ENCODE data around the gene ARHGAP42. TPM values are rescaled to one million over a fixed set of nuclear protein-coding genes. Genes with fewer than 3 reads are reported as not detected.

Gene ARHGAP42
- total RNA-seq, 2 donors from 2014 or later, result 5.6 to 13.8 TPM

GRCh38 chr11:101014600-101015285 is 327.7 kb downstream of the ARHGAP42 start:
- TF ChIP-seq CTCF (IDR thresholded peaks at IDR 0.05), result no peak
- ATAC-seq (ENCODE audit: insufficient number of reproducible peaks, low FRiP score, low read depth), result no peak
- Histone ChIP-seq H3K4me3 (no peak overlapping the region), H3K9me3 (no peaks in the 10 kb centered on the region), H3K27ac (no peak overlapping the region), H3K4me1 (ENCODE audit: control insufficient read depth in 1 of 2, low read depth in 2 of 2) (peaks cover 0 to 16% of the 10 kb centered on the region in 2 donors), H3K36me3 (no peaks in the 10 kb centered on the region), H3K27me3 (replicated peaks; ENCODE audit: insufficient read depth) (no peaks in the 10 kb centered on the region)
- DNase-seq (ENCODE audit: low spot score), result no peak

- Histone ChIP-seq H3K36me3 (no peaks in the 10 kb centered on the region), H3K4me3 (no peak overlapping the region), H3K9me3 (no peaks in the 10 kb centered on the region), H3K27me3 (replicated peaks; ENCODE audit: insufficient read depth) (no peaks in the 10 kb centered on the region), H3K27ac (no peak overlapping the region), H3K4me1 (ENCODE audit: control insufficient read depth in 1 of 2, low read depth in 2 of 2) (peaks cover 0 to 16% of the 10 kb centered on the region in 2 donors)
- no peak for TF ChIP-seq CTCF (IDR thresholded peaks at IDR 0.05)
- DNase-seq (ENCODE audit: low spot score) (no peak), ATAC-seq (ENCODE audit: insufficient number of reproducible peaks, low FRiP score, low read depth) (no peak)
Measured at GRCh38 chr11:101019870-101020269, 332.8 kb downstream of the ARHGAP42 start.

- peaks cover 0 to 8% of the 10 kb centered on the region in 2 donors for H3K4me1 ChIP-seq (ENCODE audit: control insufficient read depth in 1 of 2, low read depth in 2 of 2)
- H3K4me3 ChIP-seq, result no peak overlapping the region
- no peaks in the 10 kb centered on the region for H3K36me3 ChIP-seq
- no peaks in the 10 kb centered on the region for H3K9me3 ChIP-seq
- no peak overlapping the region for H3K27ac ChIP-seq
- no peaks in the 10 kb centered on the region for H3K27me3 ChIP-seq (replicated peaks; ENCODE audit: insufficient read depth)
- TF ChIP-seq CTCF (IDR thresholded peaks at IDR 0.05), result no peak
- DNase-seq (ENCODE audit: low spot score) (no peak), ATAC-seq (ENCODE audit: insufficient number of reproducible peaks, low FRiP score, low read depth) (no peak)
Measured at GRCh38 chr11:101022256-101022655, 335.2 kb downstream of the ARHGAP42 start.

GRCh38 chr11:101028644-101029043 is 341.6 kb downstream of the ARHGAP42 start:
- H3K27ac ChIP-seq, result no peak overlapping the region
- no peak overlapping the region for H3K4me3 ChIP-seq
- DNase-seq (ENCODE audit: low spot score), result no peak
- no peak for ATAC-seq (ENCODE audit: insufficient number of reproducible peaks, low FRiP score, low read depth)
- no peaks in the 10 kb centered on the region for H3K9me3 ChIP-seq
- TF ChIP-seq CTCF (IDR thresholded peaks at IDR 0.05), result no peak
- no peaks in the 10 kb centered on the region for H3K27me3 ChIP-seq (replicated peaks; ENCODE audit: insufficient read depth)
- H3K4me1 ChIP-seq (ENCODE audit: control insufficient read depth in 1 of 2, low read depth in 2 of 2), result peaks cover 0 to 8% of the 10 kb centered on the region in 2 donors
- H3K36me3 ChIP-seq, result no peaks in the 10 kb centered on the region

GRCh38 chr11:101030015-101030414 is 342.9 kb downstream of the ARHGAP42 start:
- no peak for DNase-seq (ENCODE audit: low spot score)
- Histone ChIP-seq H3K9me3 (no peaks in the 10 kb centered on the region), H3K36me3 (no peaks in the 10 kb centered on the region), H3K27ac (no peak overlapping the region), H3K27me3 (replicated peaks; ENCODE audit: insufficient read depth) (no peaks in the 10 kb centered on the region), H3K4me1 (ENCODE audit: control insufficient read depth in 1 of 2, low read depth in 2 of 2) (peaks cover 1 to 20% of the 10 kb centered on the region in 2 donors), H3K4me3 (no peak overlapping the region)
- no peak for ATAC-seq (ENCODE audit: insufficient number of reproducible peaks, low FRiP score, low read depth)
- no peak for TF ChIP-seq CTCF (IDR thresholded peaks at IDR 0.05)
